ENCODE data around the gene SLIT3.

SLIT3 gene

GRCh38 chr5:168992016-168992415, 308.9 kb downstream of the SLIT3 start:
- Histone ChIP-seq H3K27ac (ENCODE audit: low read depth, low read length) (no peak overlapping the region), H3K9me3 (ENCODE audit: control insufficient read depth, insufficient read depth, low read length) (no peaks in the 10 kb centered on the region), H4K20me1 (ENCODE audit: control insufficient read depth, insufficient read depth, low read depth, low read length) (no peaks in the 10 kb centered on the region), H3K27me3 (ENCODE audit: control insufficient read depth, low read length) (peaks cover 11% of the 10 kb centered on the region), H3F3A (ENCODE audit: control insufficient read depth, insufficient read depth) (no peaks in the 10 kb centered on the region), H3K36me3 (ENCODE audit: control insufficient read depth, low read length) (no peaks in the 10 kb centered on the region), H3K9me2 (replicated peaks; ENCODE audit: control insufficient read depth, low read length) (no peaks in the 10 kb centered on the region), H3K4me2 (ENCODE audit: low read length) (no peak overlapping the region), H3K79me2 (ENCODE audit: control insufficient read depth, low read length) (no peaks in the 10 kb centered on the region), H3K4me3 (ENCODE audit: low read length) (no peak overlapping the region), H3K4me1 (ENCODE audit: control insufficient read depth, low read length) (no peaks in the 10 kb centered on the region)
- TF ChIP-seq EZH2phosphoT487 (IDR thresholded peaks at IDR 0.05; ENCODE audit: borderline replicate concordance, low read length) (no peak), CTCF (IDR thresholded peaks at IDR 0.05; ENCODE audit: low read depth, low read length, poor library complexity, severe bottlenecking) (no peak)

- Histone ChIP-seq H3K9me2 (replicated peaks; ENCODE audit: control insufficient read depth, low read length) (no peaks in the 10 kb centered on the region), H3F3A (ENCODE audit: control insufficient read depth, insufficient read depth) (no peaks in the 10 kb centered on the region), H3K27ac (ENCODE audit: low read depth, low read length) (no peak overlapping the region), H3K4me2 (ENCODE audit: low read length) (no peak overlapping the region), H3K79me2 (ENCODE audit: control insufficient read depth, low read length) (no peaks in the 10 kb centered on the region), H3K4me1 (ENCODE audit: control insufficient read depth, low read length) (no peaks in the 10 kb centered on the region), H3K36me3 (ENCODE audit: control insufficient read depth, low read length) (no peaks in the 10 kb centered on the region), H4K20me1 (ENCODE audit: control insufficient read depth, insufficient read depth, low read depth, low read length) (no peaks in the 10 kb centered on the region), H3K4me3 (ENCODE audit: low read length) (no peak overlapping the region), H3K27me3 (ENCODE audit: control insufficient read depth, low read length) (peaks cover 11% of the 10 kb centered on the region), H3K9me3 (ENCODE audit: control insufficient read depth, insufficient read depth, low read length) (no peaks in the 10 kb centered on the region)
- no peak for TF ChIP-seq EZH2phosphoT487 (IDR thresholded peaks at IDR 0.05; ENCODE audit: borderline replicate concordance, low read length)
- no peak for TF ChIP-seq CTCF (IDR thresholded peaks at IDR 0.05; ENCODE audit: low read depth, low read length, poor library complexity, severe bottlenecking)
Measured at GRCh38 chr5:168991311-168991710, 309.6 kb downstream of the SLIT3 start.

GRCh38 chr5:168990679-168991078, 310.3 kb downstream of the SLIT3 start:
- Histone ChIP-seq H3K9me2 (replicated peaks; ENCODE audit: control insufficient read depth, low read length) (no peaks in the 10 kb centered on the region), H3K27ac (ENCODE audit: low read depth, low read length) (no peak overlapping the region), H4K20me1 (ENCODE audit: control insufficient read depth, insufficient read depth, low read depth, low read length) (no peaks in the 10 kb centered on the region), H3K4me1 (ENCODE audit: control insufficient read depth, low read length) (no peaks in the 10 kb centered on the region), H3K36me3 (ENCODE audit: control insufficient read depth, low read length) (no peaks in the 10 kb centered on the region), H3K9me3 (ENCODE audit: control insufficient read depth, insufficient read depth, low read length) (no peaks in the 10 kb centered on the region), H3K79me2 (ENCODE audit: control insufficient read depth, low read length) (no peaks in the 10 kb centered on the region), H3K4me3 (ENCODE audit: low read length) (no peak overlapping the region), H3K27me3 (ENCODE audit: control insufficient read depth, low read length) (peaks cover 11% of the 10 kb centered on the region), H3K4me2 (ENCODE audit: low read length) (no peak overlapping the region), H3F3A (ENCODE audit: control insufficient read depth, insufficient read depth) (no peaks in the 10 kb centered on the region)
- TF ChIP-seq CTCF (IDR thresholded peaks at IDR 0.05; ENCODE audit: low read depth, low read length, poor library complexity, severe bottlenecking), result no peak
- no peak for TF ChIP-seq EZH2phosphoT487 (IDR thresholded peaks at IDR 0.05; ENCODE audit: borderline replicate concordance, low read length)

Data from DOHH2 (cell line).